HTERT RPE-1 (cell line): ENCODE results near the gene CIAO2B.
"Not testable (repeated sequence)": the region's sequence is repeated elsewhere in the genome, so short reads cannot be mapped to it uniquely, and the experiment has no call there.

Experiments used
- in situ Hi-C: fragments of 300-500 bp; cut with MboI; formaldehyde crosslinking; loops from 4 replicates; pipeline ENCODE4 v1.14.3; 2020; ENCODE audit warnings: low sequenced_read_pairs

The CIAO2B gene

DNA sequence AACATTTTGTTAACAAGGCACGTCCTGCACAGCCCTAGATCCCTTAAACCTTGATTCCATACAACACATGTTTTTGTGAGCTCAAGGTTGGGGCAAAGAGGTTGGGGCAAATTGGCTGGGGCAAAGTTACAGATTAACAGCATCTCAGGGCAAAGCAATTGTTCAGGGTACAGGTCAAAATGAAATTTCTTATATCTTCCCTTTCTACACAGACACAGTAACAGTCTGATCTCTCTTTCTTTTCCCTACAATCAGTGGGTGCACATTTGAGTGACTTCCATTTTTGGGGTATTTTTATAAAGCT lies 21.9 kb upstream of the CIAO2B start:
- in situ Hi-C loops: not testable (repeated sequence)

DNA sequence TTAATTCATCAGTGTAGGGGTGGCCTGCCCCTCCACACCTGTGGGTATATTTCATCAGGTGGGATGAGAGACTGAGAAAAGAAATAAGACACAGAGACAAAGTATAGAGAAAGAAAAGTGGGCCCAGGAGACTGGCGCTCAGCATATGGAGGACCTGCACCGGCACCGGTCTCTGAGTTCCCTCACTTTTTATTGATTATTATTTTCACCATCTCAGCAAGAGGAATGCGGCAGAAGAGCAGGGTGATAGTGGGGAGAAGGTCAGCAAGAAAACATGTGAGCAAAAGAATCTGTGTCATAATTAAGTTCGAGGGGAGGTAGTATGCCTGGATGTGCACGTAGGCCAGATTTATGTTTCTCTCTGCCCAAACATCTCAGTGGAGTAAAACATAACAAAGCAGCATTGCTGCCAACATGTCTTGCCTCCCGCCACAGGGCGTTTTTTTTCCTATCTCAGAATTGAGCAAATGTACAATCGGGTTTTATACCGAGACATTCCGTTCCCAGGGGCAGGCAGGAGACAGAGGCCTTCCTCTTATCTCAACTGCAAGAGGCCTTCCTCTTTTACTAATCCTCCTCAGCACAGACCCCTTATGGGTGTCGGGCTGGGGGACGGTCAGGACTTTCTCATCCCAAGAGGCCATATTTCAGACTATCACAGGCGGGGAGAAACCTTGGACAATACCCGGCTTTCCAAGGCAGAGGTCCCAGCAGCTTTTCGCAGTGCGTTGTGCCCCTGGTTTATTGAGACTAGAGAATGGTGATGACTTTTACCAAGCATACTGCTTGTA lies 21.4 kb upstream of the CIAO2B start:
- in situ Hi-C loops: not testable (repeated sequence)

DNA sequence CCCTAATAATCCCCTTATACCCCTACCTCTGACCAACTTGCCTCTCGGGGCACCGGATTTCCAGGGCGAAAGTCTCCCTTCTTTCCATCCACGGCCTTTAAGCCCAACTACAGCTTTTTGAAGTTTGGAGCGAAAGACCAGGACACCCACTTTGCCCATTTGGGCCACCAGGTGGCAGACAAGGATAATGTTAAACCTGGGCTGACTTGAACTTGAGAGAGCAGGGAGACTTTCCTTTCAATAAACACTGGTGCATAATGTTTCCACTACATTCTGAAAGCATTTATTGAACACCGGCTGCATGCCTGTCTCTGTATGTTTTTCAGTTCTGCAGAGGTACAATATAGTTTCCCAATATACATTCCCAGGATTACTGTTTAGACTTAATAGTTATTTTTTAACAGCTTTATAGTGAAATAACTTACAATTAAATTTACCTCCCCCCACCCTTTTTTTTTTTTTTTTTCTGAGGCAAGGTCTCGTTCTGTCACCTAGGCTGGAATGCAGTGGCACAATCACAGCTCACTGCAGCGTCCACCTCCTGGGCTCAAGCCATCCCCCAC lies 20.0 kb upstream of the CIAO2B start:
- in situ Hi-C loops: no loop called here

DNA sequence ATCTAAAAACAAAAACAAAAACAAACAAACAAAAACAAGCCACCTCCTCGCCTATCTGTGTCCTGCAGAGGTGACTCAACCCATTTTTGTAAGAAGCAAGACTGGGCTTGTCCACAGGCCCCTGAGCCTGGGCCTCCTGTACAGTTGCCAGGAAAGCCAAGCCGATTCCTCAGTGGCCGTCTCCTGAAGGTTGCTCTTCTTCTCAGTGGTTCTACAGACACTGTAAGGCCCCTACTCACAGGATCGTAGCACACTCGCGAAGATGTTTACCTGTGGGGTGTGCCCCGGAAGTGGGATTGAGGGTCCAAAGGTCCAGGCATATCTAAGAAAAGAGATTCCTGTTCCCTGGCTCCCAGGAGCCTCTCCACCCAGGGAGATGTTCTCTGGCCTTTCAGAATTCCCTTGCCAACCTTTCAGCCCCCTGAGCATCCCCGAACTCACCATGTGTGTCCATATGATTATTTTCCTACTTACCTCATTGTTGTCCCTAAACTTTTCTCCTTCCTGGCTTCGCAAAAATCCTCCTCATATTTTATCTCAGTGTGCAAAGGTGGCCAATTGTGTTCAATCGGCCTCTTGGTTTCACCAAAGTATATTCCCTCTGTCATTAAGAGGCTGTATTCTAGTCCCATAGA lies 19.4 kb upstream of the CIAO2B start:
- in situ Hi-C loops: no loop called here

DNA sequence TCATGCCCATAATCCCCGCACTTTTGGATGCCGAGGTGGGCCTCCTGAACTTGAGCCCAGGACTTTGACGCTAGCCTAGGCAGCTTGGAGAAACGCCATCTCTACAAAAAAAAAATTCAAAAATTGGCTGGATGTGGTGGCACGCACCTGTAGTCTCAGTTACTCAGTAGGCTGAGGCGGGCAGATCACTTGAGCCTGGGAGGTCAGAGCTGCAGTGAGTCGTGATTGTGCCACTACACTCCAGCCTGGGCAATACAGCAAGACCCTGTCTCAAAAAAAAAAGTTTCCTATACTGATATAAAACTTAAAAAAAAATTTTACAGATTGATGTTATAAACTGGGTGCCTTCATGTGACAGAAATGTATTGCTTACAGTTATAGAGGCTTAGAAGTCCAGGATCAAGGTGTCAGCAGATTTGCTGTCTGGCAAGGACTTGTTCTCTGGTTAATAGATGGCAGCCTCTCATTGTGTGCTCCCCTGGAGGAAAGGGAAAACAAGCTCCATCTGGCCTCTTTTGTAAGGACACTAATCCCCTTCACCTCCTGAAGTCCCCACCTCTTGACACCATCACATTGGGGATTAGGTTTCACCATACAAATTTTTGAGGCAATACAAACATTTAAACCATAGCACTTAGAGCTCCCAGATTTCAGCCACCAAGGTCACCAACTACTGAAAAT lies 18.4 kb upstream of the CIAO2B start:
- in situ Hi-C loops: no loop called here

DNA sequence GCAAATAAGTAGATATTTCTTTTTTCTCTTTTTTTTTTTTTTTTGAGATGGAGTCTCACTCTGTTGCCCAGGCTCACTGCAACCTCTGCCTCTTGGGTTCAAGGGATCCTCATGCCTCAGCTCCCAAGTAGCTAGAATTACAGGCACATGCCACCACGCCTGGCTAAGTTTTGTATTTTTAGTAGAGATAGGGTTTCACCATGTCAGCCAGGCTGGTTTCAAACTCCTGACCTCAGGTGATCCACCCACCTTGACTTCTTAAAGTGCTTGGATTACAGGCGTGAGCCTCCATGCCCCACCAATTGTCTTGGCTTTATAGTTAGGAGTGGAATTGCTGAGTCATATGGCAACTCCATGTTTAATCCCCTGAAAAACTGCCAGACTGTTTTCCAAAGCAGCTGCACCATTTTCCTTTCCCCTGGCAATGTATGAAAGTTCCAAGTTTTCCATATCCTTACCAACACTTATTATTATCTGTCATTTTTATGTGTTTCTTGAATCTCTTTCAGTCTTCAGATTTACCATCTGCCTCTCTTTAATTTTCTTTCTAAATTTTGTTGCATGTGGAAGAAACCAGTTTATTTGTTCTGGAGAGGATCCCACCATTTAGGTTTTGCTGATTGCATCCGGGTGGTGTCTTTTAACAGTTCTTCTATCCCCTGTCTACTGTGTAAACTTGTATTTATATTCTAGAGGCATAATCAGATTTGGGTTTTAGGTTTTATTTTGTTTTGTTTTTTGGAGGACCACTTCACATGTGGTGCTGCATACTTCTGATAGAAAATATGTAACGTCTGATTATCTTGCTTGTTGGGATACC lies 17.0 kb upstream of the CIAO2B start:
- in situ Hi-C loops: no loop called here

DNA sequence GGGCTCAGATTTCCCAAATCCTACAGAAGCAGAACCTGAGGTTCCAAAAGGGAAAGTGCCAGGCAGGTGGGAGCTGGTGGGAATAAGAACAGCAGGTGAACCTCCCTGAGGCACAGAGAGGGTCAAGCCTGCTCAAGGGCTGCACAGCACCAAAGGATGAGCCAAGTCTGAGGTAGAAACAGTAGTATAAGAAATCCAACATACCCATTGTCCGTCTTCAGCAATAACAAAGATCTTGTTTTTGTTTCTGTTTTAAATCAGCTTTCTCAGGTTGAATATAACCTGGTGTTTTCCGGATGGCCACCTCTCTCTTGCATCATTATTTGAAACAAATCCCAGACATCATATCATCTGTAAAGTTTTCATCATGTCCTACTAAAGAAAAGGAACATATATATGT lies 16.2 kb upstream of the CIAO2B start:
- in situ Hi-C loops: no loop called here

DNA sequence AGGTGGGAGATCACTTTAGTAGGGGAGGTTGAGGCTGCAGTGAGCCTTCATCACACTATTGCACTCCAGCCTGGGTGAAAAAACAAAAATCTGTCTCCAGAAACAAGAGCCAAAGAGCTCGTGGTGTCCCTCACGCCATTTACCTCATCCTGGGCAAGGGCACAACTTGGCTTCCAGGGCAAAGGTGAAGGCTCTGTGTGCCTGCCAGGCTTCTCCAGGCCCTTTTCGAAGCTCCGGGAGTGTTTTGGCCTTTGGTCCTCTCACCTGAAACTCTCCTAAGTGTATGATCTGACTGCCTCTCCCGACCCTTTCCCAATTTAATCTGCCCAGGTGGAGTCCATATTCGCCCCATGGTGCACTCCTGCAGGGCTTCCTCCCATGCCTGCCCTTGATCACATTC lies 15.3 kb upstream of the CIAO2B start:
- in situ Hi-C loops: no loop called here

DNA sequence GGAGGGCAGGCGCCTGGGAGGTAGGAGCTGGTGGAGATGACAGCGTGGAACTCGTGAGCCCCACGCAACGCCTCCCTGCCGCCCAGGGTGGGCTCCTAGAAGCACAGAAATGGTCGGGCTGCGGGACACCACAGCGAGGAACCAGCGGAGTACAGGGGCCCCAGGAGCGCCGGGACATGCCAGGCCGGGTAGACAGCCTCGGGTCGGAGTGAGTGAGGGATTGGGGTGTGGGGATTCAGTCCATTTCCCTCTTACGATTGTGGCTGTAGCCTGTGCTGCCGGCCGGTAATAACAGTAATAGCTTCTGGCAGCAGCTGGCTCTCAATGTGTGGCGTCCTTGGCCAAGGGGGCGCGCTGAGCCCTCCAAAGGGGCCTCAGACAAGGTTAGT lies 14.6 kb upstream of the CIAO2B start:
- in situ Hi-C loops: no loop called here

DNA sequence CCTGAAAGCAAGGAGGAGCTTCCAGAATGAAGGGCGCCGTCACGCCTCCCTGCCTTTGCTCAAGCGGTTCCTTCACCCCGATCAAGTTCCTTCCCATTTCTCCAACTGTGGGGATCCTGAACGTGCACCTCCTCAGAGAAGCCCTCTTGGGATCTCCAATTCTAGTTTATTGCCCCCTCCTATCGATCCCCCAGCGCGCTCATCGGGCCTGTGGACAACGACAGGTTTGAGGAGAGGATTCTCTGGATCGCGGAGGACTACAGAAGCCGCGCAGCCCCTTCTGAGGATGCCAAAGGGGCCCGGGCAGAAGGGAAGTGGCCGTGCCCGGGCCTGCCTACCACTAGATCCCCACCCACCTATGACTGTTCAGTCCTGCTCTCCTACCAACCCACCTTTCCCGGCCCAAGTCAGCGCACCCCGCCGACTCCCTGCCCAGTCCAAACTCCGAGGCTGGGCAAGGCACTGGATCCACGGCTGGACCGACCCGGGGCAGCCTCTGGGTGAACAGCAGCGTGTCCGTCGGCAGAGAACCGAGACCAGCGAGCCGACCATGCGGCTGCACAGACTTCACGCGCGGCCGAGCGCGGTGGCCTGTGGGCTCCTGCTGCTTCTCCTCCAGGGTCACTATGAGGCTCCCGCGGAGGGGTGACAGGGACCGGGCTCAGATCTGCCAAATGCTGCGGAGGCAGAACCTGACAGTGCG lies 14.1 kb upstream of the CIAO2B start:
- in situ Hi-C loops: no loop called here

DNA sequence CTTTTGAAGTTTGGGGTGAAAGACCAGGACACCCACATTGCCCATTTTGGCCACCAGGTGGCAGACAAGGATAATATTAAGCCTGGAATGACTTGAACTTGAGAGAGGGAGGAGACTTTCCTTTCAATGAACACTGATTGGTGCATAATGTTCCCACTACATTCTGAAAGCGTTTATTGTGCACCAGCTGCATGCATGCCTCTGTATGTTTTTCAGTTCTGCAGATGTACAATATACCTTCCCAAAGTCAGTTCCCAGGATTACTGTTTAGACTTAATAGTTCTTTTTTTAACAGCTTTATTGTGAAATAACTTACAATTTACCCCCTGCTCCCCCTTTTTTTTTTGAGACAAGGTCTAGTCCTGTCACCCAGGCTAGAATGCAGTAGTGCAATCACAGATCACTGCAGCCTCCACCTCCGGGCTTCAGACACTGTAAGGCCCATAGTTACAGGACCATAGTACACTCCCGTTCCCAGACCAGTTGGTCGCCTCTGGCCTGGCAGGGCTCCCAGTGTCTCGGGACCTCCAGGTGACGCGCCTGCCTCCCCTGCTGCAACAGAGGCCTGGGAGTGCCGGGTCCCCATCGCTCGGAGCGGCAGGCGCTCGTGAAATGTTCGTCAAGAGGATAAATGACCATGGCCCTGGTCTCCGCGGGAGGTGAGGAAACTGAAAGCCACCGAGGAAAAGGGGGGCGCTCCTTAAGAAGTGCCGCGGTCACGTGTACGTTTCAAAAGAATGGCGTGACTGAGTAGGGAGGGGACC lies 13.3 kb upstream of the CIAO2B start:
- in situ Hi-C loops: no loop called here

DNA sequence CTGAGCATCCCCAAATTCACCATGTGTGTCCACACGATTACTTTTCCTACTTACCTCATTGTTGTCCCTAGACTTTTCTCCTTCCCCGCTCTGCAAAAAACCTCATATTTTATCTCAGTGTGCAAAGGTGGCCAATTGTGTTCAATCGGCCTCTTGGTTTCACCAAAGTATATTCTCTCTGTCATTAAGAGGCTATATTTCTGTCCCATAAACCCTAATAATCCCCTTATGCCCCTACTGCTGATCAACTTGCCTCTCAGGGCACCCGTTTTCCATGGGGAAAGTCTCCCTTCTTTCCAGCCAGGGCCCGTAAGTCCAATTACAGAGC lies 12.7 kb upstream of the CIAO2B start:
- in situ Hi-C loops: no loop called here

DNA sequence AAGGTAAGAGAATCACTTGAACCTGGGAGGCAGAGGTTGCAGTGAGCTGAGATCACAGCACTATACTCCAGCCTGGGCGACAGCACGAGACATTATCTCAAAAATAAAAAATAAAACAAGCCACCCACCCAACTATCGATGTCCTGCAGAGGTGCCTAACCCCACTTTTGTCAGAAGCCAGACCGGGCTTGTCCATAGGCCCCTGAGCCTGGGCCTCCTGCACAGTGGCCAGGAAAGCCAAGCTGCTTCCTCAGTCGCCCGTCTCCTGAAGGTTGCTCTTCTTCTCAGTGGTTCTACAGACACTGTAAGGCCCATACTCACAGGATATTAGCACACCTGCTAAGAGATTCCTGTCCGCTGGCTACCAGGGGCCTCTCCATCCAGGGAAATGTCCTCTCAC lies 12.3 kb upstream of the CIAO2B start:
- in situ Hi-C loops: no loop called here

DNA sequence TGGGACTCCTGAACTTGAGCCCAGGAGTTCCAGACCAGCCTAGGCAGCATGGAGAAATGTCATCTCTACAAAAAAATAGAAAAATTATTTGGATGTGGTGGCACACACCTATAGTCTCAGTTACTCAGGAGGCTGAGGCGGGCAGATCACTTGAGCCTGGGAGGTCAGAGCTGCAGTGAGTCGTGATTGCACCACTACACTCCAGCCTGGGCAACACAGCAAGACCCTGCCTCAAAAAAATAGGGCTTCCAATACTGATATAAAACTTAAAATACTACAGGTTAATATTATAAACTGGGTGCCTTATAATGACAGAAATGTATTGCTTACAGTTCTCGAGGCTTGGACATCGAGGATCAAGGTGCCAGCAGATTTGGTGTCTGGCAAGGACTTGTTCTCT lies 11.7 kb upstream of the CIAO2B start:
- in situ Hi-C loops: no loop called here

DNA sequence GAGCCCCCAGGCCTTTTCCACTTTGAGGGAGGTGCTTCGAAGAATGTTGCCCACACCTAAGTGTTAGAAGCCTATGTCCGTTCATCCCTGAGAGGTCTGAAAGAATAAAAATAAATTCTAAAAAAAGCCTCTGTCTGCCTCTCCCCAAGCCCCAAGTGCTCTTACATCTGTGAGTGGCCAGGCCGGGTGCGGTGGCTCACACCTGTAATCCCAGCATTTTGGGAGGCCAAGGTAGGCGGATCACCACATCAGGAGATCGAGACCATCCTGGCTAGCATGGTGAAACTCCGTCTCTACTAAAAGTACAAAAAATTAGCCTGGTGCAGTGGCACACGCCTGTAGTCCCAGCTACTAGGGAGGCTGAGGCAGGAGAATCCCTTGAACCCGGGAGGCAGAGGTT lies 10.8 kb upstream of the CIAO2B start:
- in situ Hi-C loops: not testable (repeated sequence)

DNA sequence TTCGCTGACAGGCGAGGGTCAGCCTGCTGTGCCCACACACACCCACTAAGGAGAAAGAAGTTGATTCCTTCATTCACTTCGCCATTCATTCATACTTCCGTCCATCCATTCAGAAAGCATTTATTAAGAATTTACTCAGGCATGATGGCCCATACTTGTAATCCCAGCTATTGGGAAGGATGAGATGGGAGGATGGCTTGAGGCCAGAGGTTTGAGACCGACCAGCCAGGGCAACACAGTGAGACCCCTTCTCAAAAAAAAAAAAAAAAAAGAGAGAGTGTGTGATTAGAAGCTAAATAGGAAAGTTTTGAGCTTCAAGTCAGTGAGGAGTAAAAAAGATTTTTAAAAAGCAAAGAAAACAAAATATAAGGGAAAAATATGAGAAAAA lies 9.8 kb upstream of the CIAO2B start:
- in situ Hi-C loops: no loop called here

DNA sequence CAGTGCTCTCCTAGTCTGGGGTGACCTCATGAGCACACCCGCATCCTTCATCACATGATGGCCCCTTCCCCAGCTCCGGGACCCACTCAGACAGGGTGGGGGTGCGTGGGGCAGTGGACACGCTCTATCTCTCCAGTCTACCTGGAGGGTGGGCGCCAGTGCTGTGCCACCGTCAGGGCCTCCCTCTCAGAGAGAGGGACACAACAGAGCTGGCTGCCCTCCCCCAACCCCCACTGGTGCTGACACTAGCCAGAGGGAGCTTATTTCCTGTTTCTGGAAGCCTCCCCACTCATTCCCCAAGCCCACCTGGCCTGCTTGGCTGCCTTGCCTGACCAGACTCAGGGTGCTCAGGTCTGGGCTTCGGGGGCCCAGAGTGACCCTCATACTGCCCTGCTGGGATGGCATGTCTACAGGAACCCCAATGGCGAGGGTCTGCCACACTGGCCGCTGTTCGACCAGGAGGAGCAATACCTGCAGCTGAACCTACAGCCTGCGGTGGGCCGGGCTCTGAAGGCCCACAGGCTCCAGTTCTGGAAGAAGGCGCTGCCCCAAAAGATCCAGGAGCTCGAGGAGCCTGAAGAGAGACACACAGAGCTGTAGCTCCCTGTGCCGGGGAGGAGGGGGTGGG lies 9.3 kb upstream of the CIAO2B start:
- in situ Hi-C loops: no loop called here

DNA sequence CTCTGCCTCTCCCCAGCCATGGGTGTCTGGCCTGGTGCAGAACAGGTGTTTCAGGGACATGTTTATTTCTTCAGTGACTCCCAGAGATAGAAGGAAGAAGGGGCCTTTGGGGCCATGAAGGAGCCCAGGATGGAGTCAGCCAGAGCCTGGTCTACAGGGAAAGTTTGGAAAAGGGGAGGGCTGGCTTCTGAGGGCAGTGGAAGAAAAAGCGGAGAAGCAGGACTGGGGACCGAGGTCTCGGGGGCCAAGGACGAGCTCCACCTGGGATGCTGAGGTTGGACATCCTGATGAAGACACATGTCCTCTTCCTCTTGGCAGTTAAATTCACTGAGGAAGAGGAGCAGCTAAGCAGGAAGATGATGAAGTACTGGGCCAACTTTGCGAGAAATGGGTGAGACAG lies 8.8 kb upstream of the CIAO2B start:
- in situ Hi-C loops: no loop called here

DNA sequence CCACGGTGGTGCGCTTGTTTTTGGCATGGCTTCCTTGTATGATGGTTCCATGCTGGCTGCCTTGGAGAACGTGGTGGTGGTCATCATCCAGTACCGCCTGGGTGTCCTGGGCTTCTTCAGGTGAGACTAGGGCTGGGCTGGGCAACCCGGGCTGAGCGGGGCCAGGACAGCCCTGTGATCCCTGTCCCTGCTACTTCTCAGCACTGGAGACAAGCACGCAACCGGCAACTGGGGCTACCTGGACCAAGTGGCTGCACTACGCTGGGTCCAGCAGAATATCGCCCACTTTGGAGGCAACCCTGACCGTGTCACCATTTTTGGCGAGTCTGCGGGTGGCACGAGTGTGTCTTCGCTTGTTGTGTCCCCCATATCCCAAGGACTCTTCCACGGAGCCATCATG lies 6.0 kb upstream of the CIAO2B start:
- in situ Hi-C loops: no loop called here

DNA sequence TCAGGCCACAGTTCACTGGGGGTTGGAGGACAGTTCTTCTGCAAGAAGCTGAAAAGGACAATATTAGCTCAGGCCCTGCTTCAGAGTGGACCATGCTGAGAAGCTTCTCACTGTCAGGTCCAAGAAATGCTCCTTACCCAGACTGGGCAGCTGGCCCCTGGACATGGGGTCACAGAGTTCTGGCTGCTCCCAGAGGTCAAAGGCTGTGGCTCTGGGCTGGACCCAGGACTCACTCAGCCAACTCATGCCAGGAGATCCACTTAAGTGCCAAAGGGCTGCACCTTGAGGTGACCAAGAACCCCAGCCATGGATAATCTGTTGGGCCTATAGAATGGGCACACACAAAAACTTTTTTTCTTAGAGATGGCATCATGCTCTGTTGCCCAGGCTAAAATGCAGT lies 5.2 kb upstream of the CIAO2B start:
- in situ Hi-C loops: no loop called here
